ENCODE results near the gene SORCS3.

- TF ChIP-seq SP1 (CRISPR knock-in tag; conservative IDR thresholded peaks at IDR 0.05) (no peak), E2F4 (CRISPR knock-in tag; IDR thresholded peaks at IDR 0.05; ENCODE audit: borderline replicate concordance, low read depth) (no peak), ZBTB21 (CRISPR knock-in tag; IDR thresholded peaks at IDR 0.05; ENCODE audit: borderline replicate concordance) (no peak), CTCF (IDR thresholded peaks at IDR 0.05) (no peak), CBFB (CRISPR knock-in tag; IDR thresholded peaks at IDR 0.05; ENCODE audit: low read depth) (no peak), ELF4 (CRISPR knock-in tag; IDR thresholded peaks at IDR 0.05; ENCODE audit: low read depth) (no peak), USF1 (CRISPR knock-in tag; IDR thresholded peaks at IDR 0.05) (no peak)
- TF ChIP-seq, protein P1, sequence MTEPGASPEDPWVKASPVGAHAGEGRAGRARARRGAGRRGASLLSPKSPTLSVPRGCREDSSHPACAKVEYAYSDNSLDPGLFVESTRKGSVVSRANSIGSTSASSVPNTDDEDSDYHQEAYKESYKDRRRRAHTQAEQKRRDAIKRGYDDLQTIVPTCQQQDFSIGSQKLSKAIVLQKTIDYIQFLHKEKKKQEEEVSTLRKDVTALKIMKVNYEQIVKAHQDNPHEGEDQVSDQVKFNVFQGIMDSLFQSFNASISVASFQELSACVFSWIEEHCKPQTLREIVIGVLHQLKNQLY (CRISPR knock-in tag; IDR thresholded peaks at IDR 0.05), result no peak
- TF ChIP-seq, protein P2, sequence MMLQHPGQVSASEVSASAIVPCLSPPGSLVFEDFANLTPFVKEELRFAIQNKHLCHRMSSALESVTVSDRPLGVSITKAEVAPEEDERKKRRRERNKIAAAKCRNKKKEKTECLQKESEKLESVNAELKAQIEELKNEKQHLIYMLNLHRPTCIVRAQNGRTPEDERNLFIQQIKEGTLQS (CRISPR knock-in tag; conservative IDR thresholded peaks at IDR 0.05), result no peak
These were observed 40.4 kb downstream of the SORCS3 start for GRCh38 chr10:104681485-104681884.

Data from WTC11 (cell line).